IMR-90 (cell line): Measurements from ENCODE around the gene RAI1. TPM values are rescaled to one million over a fixed set of nuclear protein-coding genes. Genes with fewer than 3 reads are reported as not detected.

Experiments
- ATAC-seq: fragments of 200-7000 bp; cut with Tn5 transposase; 2 replicates; pipeline ENCODE4 v1.9.1; 2020; ENCODE audit warnings: low read depth, mild to moderate bottlenecking, moderate library complexity
- BruUV-seq: library from RNA; stranded (reverse); fragments of 400-500 nt; replicated peaks from 2 replicates; lab custom pipeline; 2021; lab: Mats Ljungman, UMichigan
- CTCF ChIA-PET: fragments of 300-600 bp; formaldehyde crosslinking; extraction: SDS; loops from one replicate; lab custom pipeline; 2021; ENCODE audit warnings: antibody characterized with exemption; lab: Yijun Ruan, JAX
- POLR2A ChIA-PET: fragments of 300-600 bp; sonication (Branson Sonifier 250); formaldehyde crosslinking; loops from one replicate; lab custom pipeline; 2022; ENCODE audit warnings: antibody characterized with exemption; ENCODE audit not compliant: unreplicated experiment; lab: Charles Lee
- DNase-seq: peaks from one replicate; pipeline ENCODE4 v3.0.0; 2013
- H2AFZ ChIP-seq: replicated peaks from 2 replicates; pipeline ENCODE3; 2013; ENCODE audit warnings: low read length, mild to moderate bottlenecking; ENCODE audit not compliant: poor library complexity
- H2AK5ac ChIP-seq: 2 replicates; pipeline ENCODE4 v1.6.1; 2013; ENCODE audit warnings: low read depth, low read length, inconsistent platforms
- H2AK9ac ChIP-seq: replicated peaks from 2 replicates; pipeline ENCODE3; 2013; ENCODE audit warnings: mild to moderate bottlenecking, low read depth, low read length, moderate library complexity; ENCODE audit not compliant: poor library complexity
- H2BK120ac ChIP-seq: 2 replicates; pipeline ENCODE4 v1.6.1; 2013; ENCODE audit warnings: low read depth, low read length, inconsistent platforms
- H2BK15ac ChIP-seq: 3 replicates; pipeline ENCODE4 v1.6.1; 2013; ENCODE audit warnings: low read depth, low read length, inconsistent platforms
- H2BK20ac ChIP-seq: 2 replicates; pipeline ENCODE4 v1.6.1; 2013; ENCODE audit warnings: low read depth, mild to moderate bottlenecking, inconsistent platforms, low read length, moderate library complexity
- H2BK5ac ChIP-seq: 2 replicates; pipeline ENCODE4 v1.6.1; 2013; ENCODE audit warnings: mild to moderate bottlenecking, low read depth, low read length, inconsistent platforms; ENCODE audit not compliant: poor library complexity, severe bottlenecking
- H3K14ac ChIP-seq: replicated peaks from 2 replicates; pipeline ENCODE4 v1.6.1; 2013; ENCODE audit warnings: low read depth, low read length, inconsistent platforms
- H3K18ac ChIP-seq: 2 replicates; pipeline ENCODE4 v1.6.1; 2013; ENCODE audit warnings: low read depth, low read length, control low read depth
- H3K23ac ChIP-seq: 2 replicates; pipeline ENCODE4 v1.6.1; 2013; ENCODE audit warnings: low read depth, low read length, inconsistent platforms
- H3K27ac ChIP-seq: 2 replicates; pipeline ENCODE4 v1.5.1; 2013; ENCODE audit warnings: mild to moderate bottlenecking, control low read depth, low read length; ENCODE audit not compliant: insufficient read depth
- H3K27me3 ChIP-seq: 2 replicates; pipeline ENCODE4 v1.6.1; 2013; ENCODE audit warnings: low read length; ENCODE audit not compliant: control insufficient read depth, insufficient read depth
- H3K36me3 ChIP-seq: 2 replicates; pipeline ENCODE4 v1.6.1; 2013; ENCODE audit warnings: low read length, mixed read lengths; ENCODE audit not compliant: control insufficient read depth, insufficient read depth
- H3K4ac ChIP-seq: 2 replicates; pipeline ENCODE4 v1.6.1; 2013; ENCODE audit warnings: low read depth, low read length, inconsistent platforms
- H3K4me1 ChIP-seq: 2 replicates; pipeline ENCODE4 v1.6.1; 2013; ENCODE audit warnings: low read length, mixed read lengths; ENCODE audit not compliant: control insufficient read depth, insufficient read depth
- H3K4me2 ChIP-seq: 2 replicates; pipeline ENCODE4 v1.6.1; 2013; ENCODE audit warnings: low read depth, mild to moderate bottlenecking, control low read depth, low read length, moderate library complexity
- H3K4me3 ChIP-seq: 2 replicates; pipeline ENCODE4 v1.5.1; 2013; ENCODE audit warnings: low read depth, mild to moderate bottlenecking, control low read depth, low read length, moderate library complexity; ENCODE audit not compliant: insufficient read depth
- H3K56ac ChIP-seq: 2 replicates; pipeline ENCODE4 v1.6.1; 2013; ENCODE audit warnings: low read length, inconsistent platforms; ENCODE audit not compliant: insufficient read depth; ENCODE audit errors: extremely low read depth
- H3K79me1 ChIP-seq, 2 experiments: 2 replicates each; pipeline ENCODE4 v1.6.1; 2013; ENCODE audit warnings: low read length in 2 of 2, inconsistent platforms in 1 of 2, low read depth in 1 of 2
- H3K9ac ChIP-seq: 2 replicates; pipeline ENCODE4 v1.6.1; 2013; ENCODE audit warnings: low read depth, low read length, control low read depth
- H3K9me1 ChIP-seq: 2 replicates; pipeline ENCODE4 v1.6.1; 2013; ENCODE audit warnings: low read length, inconsistent platforms; ENCODE audit not compliant: insufficient read depth
- H3K9me3 ChIP-seq: 2 replicates; pipeline ENCODE4 v1.6.1; 2013; ENCODE audit warnings: low read length; ENCODE audit not compliant: control insufficient read depth, insufficient read depth
- H4K20me1 ChIP-seq: 2 replicates; pipeline ENCODE4 v1.6.1; 2013; ENCODE audit warnings: low read length, inconsistent platforms; ENCODE audit not compliant: insufficient read depth
- H4K5ac ChIP-seq: 2 replicates; pipeline ENCODE4 v1.6.1; 2013; ENCODE audit warnings: mild to moderate bottlenecking, low read depth, low read length, control low read depth
- H4K8ac ChIP-seq, 2 experiments: 2 replicates each; pipeline ENCODE4 v1.6.1; 2013; ENCODE audit warnings: low read depth in 2 of 2, low read length in 2 of 2, control low read depth in 1 of 2, inconsistent platforms in 1 of 2
- H4K91ac ChIP-seq: 2 replicates; pipeline ENCODE4 v1.6.1; 2013; ENCODE audit warnings: low read depth, low read length, inconsistent platforms; ENCODE audit not compliant: insufficient read depth
- BHLHE40 ChIP-seq: fragments of 150-350 bp; IDR thresholded peaks from 2 replicates; pipeline ENCODE4 v1.6.1; 2016; ENCODE audit warnings: mild to moderate bottlenecking, low read depth, low read length
- CEBPB ChIP-seq: IDR thresholded peaks from 2 replicates; pipeline ENCODE4 v1.6.1; 2012; ENCODE audit warnings: low read depth, low read length, improper control_type of control experiment
- CHD1 ChIP-seq: IDR thresholded peaks from 2 replicates; pipeline ENCODE4 v1.6.1; 2012; ENCODE audit warnings: low read depth, low read length, improper control_type of control experiment
- FOS ChIP-seq: fragments of 150-350 bp; IDR thresholded peaks from 2 replicates; pipeline ENCODE4 v1.6.1; 2016; ENCODE audit warnings: low read depth, low read length
- MAFK ChIP-seq: IDR thresholded peaks from 2 replicates; pipeline ENCODE4 v1.6.1; 2012; ENCODE audit warnings: low read depth, low read length, improper control_type of control experiment
- MAZ ChIP-seq: IDR thresholded peaks from 2 replicates; pipeline ENCODE4 v1.6.1; 2012; ENCODE audit warnings: low read depth, mild to moderate bottlenecking, low read length, improper control_type of control experiment, moderate library complexity, borderline replicate concordance
- MXI1 ChIP-seq: IDR thresholded peaks from 2 replicates; pipeline ENCODE4 v1.6.1; 2012; ENCODE audit warnings: low read depth, mild to moderate bottlenecking, low read length, moderate library complexity, borderline replicate concordance
- NFE2L2 ChIP-seq: fragments of 150-350 bp; IDR thresholded peaks from 2 replicates; pipeline ENCODE4 v1.6.1; 2016; ENCODE audit warnings: low read depth, mild to moderate bottlenecking, low read length
- POLR2A ChIP-seq: IDR thresholded peaks from 2 replicates; pipeline ENCODE4 v1.6.1; 2012; ENCODE audit warnings: mild to moderate bottlenecking, low read depth, low read length
- RCOR1 ChIP-seq: IDR thresholded peaks from 2 replicates; pipeline ENCODE4 v1.6.1; 2012; ENCODE audit warnings: mild to moderate bottlenecking, low read length, improper control_type of control experiment; ENCODE audit not compliant: insufficient replicate concordance
- RFX5 ChIP-seq: IDR thresholded peaks from 2 replicates; pipeline ENCODE4 v1.8.0; 2012; ENCODE audit warnings: low read depth, mild to moderate bottlenecking, low read length, moderate library complexity
- SMC3 ChIP-seq: fragments of 150-350 bp; IDR thresholded peaks from 2 replicates; pipeline ENCODE4 v1.6.1; 2016; ENCODE audit warnings: low read depth, mild to moderate bottlenecking, antibody characterized with exemption, low read length, moderate library complexity
- WGBS, 2 experiments: methylation state at CpG; one replicate each; pipeline versions ENCODE4 v1.1.5 to v1.1.7; 2013; ENCODE audit warnings: missing lambda C conversion rate in 2 of 2; ENCODE audit not compliant: insufficient read length in 1 of 2; ENCODE audit errors: extremely low coverage in 2 of 2; 5-methylcytosine and 5-hydroxymethylcytosine counted together
- dilution Hi-C: fragments of 300-500 bp; cut with HindIII; formaldehyde crosslinking; loops from one replicate; pipeline ENCODE4 v1.14.3; 2018; ENCODE audit warnings: low sequenced_read_pairs; ENCODE audit not compliant: unreplicated experiment
- in situ Hi-C: fragments of 300-500 bp; cut with MboI; formaldehyde crosslinking; loops from 3 replicates; pipeline ENCODE4 v1.14.3; 2019; ENCODE audit warnings: low sequenced_read_pairs, inconsistent platforms, mixed read lengths
- intact Hi-C: fragments of 100-400 bp; cut with micrococcal nuclease; formaldehyde crosslinking; loops from 2 replicates; pipeline ENCODE4 v1.10.0; 2022
- polyA plus RNA-seq, 3 experiments: library from polyadenylated mRNA; depleted of rRNA; stranded (reverse); fragments of >200 nt; gene quantifications; 2 replicates each; pipeline ENCODE4 v1.2.3, GENCODE V29; 2012; ENCODE audit warnings: low replicate concordance in 1 of 3
- total RNA-seq: library from RNA; depleted of rRNA; stranded (reverse); fragments of >200 nt; gene quantifications from 2 replicates; pipeline ENCODE4 v1.2.3, GENCODE V29; 2012
- TF ChIP-seq, protein P1 (sequence below): fragments of 150-350 bp; IDR thresholded peaks from 2 replicates; pipeline ENCODE4 v1.6.1; 2016; ENCODE audit warnings: low read depth, mild to moderate bottlenecking, low read length, moderate library complexity, borderline replicate concordance
- TF ChIP-seq, protein P2 (sequence below): conservative IDR thresholded peaks from 2 replicates; pipeline ENCODE4 v1.5.1; 2012; ENCODE audit warnings: mild to moderate bottlenecking, low read depth, low read length, improper control_type of control experiment
- TF ChIP-seq, protein P3 (sequence below): fragments of 150-350 bp; IDR thresholded peaks from 2 replicates; pipeline ENCODE4 v1.6.1; 2017; ENCODE audit warnings: mild to moderate bottlenecking, antibody characterized with exemption, low read length, low read depth

RAI1 gene
- total and polyA plus RNA-seq, 2 of the 4 experiments (the other 2 are of a cell fraction), result 1.8 to 10.5 TPM

DNA sequence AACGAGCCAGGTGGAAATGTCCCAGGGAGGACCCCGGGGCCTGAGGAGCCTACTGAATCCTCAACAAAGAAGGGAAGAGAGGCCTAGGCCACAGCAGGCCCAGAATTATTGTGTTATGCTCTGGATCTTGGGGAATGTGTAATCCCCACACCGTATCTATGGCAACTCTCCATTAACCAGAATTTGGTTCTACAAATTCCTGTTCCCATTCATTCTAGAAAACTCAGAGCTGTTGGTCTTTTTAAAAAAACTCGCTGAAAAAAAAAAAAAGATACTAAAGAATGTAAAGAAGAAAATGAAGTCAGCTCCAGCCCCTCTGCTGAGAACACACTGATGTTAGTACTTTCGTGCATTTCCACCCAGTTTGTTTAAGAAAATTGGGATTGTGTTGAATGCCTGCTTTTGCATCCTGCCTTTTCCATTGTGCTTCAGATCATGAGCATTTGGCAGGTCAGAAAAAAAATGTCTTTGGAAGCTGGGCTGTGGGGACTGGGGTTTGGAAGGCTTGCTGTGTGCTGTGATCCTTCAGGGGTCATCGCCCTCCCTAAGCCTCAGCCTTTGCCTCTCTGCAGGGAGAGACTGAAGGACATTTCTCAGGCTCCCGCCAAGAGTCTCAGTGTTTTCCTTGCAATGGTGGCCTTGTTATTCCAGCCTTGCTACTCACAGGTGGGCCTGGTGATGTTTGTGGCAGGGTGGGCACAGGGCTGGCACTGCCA, 86.1 kb downstream of the RAI1 start:
- peak; percentile 22 for DNase-seq
- H2BK5ac ChIP-seq, result no peak overlapping the region
- H4K91ac ChIP-seq, result no peak overlapping the region
- no peak overlapping the region for H2BK15ac ChIP-seq
- in situ Hi-C loops, result no loop called here
- peaks cover 97% of the 10 kb centered on the region for H4K20me1 ChIP-seq
- POLR2A ChIA-PET, result no interaction called here
- H3K27ac ChIP-seq, result no peak overlapping the region
- H4K8ac ChIP-seq, result no peak overlapping the region
- peaks cover 35 to 95% of the 10 kb centered on the region in 2 experiments for H3K79me1 ChIP-seq
- H3K4ac ChIP-seq, result no peak overlapping the region
- WGBS, 2 experiments, result 75% methylated on average over 1 of the region's 7 CpGs; no CpG with 5 or more reads in 1 of the 2 experiments
- H3K9me1 ChIP-seq, result peaks cover 39% of the 10 kb centered on the region
- peak overlapping the region; percentile 12; the same call in 1 of the 2 replicates for H3K23ac ChIP-seq
- dilution Hi-C loops, result no loop called here
- peaks cover 51% of the 10 kb centered on the region for H3K4me1 ChIP-seq
- H3K14ac ChIP-seq, result 0 out of 2 replicates have a peak overlapping the region, but pooled peaks have one; percentile 37
- H3K56ac ChIP-seq, result no peak overlapping the region
- no peak overlapping the region for H3K4me3 ChIP-seq
- no peak overlapping the region for H2AK5ac ChIP-seq
- H2BK20ac ChIP-seq, result no peak overlapping the region
- no peak overlapping the region for H4K5ac ChIP-seq
- no peaks in the 10 kb centered on the region for H3K27me3 ChIP-seq
- no peak overlapping the region for H3K9ac ChIP-seq
- ATAC-seq, result peak; percentile 13
- H3K9me3 ChIP-seq, result no peaks in the 10 kb centered on the region
- H3K36me3 ChIP-seq, result peaks cover 4% of the 10 kb centered on the region; the same call in 1 of the 2 replicates
- CTCF ChIA-PET, result interaction anchor here (0.6 kb wide), 1 partner anchor 792 kb away, joined by 3 read pairs; no protein-coding TSS in a partner anchor
- no peak overlapping the region for H2AFZ ChIP-seq
- H3K18ac ChIP-seq, result no peak overlapping the region
- H3K4me2 ChIP-seq, result no peak overlapping the region
- peak overlapping the region; percentile 77 for H2AK9ac ChIP-seq
- intact Hi-C loops, result no loop called here
- no peak overlapping the region for H2BK120ac ChIP-seq
- BruUV-seq, result no TSS peak
- no peak for TF ChIP-seq MAFK
- TF ChIP-seq BHLHE40, result no peak
- TF ChIP-seq SMC3, result no peak
- TF ChIP-seq MXI1, result no peak
- TF ChIP-seq MAZ, result no peak
- no peak for TF ChIP-seq POLR2A
- TF ChIP-seq, protein P1, sequence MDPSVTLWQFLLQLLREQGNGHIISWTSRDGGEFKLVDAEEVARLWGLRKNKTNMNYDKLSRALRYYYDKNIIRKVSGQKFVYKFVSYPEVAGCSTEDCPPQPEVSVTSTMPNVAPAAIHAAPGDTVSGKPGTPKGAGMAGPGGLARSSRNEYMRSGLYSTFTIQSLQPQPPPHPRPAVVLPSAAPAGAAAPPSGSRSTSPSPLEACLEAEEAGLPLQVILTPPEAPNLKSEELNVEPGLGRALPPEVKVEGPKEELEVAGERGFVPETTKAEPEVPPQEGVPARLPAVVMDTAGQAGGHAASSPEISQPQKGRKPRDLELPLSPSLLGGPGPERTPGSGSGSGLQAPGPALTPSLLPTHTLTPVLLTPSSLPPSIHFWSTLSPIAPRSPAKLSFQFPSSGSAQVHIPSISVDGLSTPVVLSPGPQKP, result no peak
- TF ChIP-seq NFE2L2, result no peak
- TF ChIP-seq, protein P2, sequence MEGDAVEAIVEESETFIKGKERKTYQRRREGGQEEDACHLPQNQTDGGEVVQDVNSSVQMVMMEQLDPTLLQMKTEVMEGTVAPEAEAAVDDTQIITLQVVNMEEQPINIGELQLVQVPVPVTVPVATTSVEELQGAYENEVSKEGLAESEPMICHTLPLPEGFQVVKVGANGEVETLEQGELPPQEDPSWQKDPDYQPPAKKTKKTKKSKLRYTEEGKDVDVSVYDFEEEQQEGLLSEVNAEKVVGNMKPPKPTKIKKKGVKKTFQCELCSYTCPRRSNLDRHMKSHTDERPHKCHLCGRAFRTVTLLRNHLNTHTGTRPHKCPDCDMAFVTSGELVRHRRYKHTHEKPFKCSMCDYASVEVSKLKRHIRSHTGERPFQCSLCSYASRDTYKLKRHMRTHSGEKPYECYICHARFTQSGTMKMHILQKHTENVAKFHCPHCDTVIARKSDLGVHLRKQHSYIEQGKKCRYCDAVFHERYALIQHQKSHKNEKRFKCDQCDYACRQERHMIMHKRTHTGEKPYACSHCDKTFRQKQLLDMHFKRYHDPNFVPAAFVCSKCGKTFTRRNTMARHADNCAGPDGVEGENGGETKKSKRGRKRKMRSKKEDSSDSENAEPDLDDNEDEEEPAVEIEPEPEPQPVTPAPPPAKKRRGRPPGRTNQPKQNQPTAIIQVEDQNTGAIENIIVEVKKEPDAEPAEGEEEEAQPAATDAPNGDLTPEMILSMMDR, result no peak
- TF ChIP-seq RFX5, result no peak
- no peak for TF ChIP-seq FOS
- TF ChIP-seq, protein P3, sequence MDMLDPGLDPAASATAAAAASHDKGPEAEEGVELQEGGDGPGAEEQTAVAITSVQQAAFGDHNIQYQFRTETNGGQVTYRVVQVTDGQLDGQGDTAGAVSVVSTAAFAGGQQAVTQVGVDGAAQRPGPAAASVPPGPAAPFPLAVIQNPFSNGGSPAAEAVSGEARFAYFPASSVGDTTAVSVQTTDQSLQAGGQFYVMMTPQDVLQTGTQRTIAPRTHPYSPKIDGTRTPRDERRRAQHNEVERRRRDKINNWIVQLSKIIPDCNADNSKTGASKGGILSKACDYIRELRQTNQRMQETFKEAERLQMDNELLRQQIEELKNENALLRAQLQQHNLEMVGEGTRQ, result no peak
- TF ChIP-seq CHD1, result no peak
- TF ChIP-seq RCOR1, result no peak
- no peak for TF ChIP-seq CEBPB
